ENCODE results near the gene SLC35F1.
"Not testable (repeated sequence)": the region's sequence is repeated elsewhere in the genome, so short reads cannot be mapped to it uniquely, and the experiment has no call there.

The SLC35F1 gene

DNA sequence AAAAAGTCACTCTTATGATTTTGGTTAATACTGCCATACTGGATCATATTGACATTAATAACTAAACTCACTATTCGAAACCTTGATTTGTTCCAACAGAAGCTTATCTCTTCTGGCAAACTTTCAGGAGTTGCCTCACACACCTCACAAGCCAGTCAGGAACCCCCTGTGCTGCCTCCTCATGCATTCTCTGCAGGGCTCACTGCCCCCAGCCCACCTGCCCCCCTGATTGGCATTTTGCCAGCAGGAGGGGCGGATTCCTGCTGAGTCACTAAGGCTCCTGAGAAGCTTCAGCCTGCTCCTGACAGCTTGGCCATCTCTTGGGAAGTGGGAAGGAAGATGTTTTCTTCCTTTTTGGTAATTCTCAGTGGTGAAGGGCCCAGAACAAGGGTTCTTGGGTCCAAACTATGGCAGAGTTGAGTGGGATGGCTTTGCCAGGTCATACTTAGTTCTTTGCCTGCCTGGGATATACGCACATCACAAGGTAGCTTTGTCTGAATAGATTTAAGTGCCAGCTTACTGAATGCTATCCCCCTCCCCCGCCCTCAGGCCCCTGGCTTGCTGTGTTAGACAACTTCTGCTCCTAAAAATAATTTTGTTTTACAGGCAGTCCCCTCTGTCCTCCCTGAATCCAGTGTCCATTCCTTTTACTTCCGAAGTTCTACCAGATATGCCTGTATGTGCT, 31.4 kb downstream of the SLC35F1 start:
- no peak overlapping the region for H3K27ac ChIP-seq
- TF ChIP-seq CTCF (conservative IDR thresholded peaks at IDR 0.05) (no peak), ZFX (IDR thresholded peaks at IDR 0.05) (no peak)

- no peak overlapping the region for H3K27ac ChIP-seq
- TF ChIP-seq ZFX (IDR thresholded peaks at IDR 0.05) (no peak), CTCF (conservative IDR thresholded peaks at IDR 0.05) (no peak)
These were observed 40.2 kb downstream of the SLC35F1 start for GRCh38 chr6:117947234-117947633.

DNA sequence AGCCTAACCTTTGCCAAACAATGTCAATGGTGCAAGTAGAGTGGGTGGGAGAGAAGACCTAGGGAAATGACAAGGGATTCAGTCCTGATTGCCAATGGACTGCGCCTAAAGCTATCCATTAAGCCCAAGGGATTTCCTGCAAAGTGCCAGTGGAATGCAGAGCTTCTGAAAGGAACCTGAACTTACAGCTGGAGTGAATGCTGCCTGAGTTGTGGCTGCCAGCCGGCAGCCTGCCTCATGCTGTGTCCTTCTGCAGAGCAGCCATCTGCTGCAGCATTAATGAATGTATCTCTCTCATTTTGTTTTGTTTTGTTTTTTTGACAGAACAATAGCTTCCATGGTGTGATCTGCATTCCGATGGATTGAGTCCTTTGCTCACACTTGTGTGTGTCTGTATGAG, 44.7 kb downstream of the SLC35F1 start:
- H3K27ac ChIP-seq = no peak overlapping the region
- TF ChIP-seq CTCF (conservative IDR thresholded peaks at IDR 0.05) (no peak), ZFX (IDR thresholded peaks at IDR 0.05) (no peak)

- H3K27ac ChIP-seq = no peak overlapping the region
- no peak for TF ChIP-seq CTCF (conservative IDR thresholded peaks at IDR 0.05)
These were observed 48.7 kb downstream of the SLC35F1 start for GRCh38 chr6:117955684-117956256.

DNA sequence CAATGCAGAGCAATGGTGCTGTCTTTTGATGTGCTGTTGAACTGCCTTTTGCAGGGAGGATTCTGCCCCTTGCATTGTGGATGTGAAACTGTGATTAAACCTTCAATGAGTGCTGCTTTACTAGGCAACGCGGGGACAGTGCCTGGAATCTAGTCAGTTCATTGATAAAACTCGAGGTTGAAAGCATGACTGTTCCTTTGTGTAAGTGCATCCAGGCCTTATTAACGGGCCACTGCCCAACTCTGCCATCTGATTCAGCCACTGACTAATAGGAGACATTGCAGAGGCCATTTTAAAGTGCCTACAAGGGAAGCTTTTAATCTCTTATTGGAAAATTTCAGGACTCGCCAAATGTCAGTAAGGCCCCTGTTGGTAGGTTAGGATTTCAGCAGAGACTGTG, 49.3 kb downstream of the SLC35F1 start:
- TF ChIP-seq ZFX (IDR thresholded peaks at IDR 0.05) = no peak
- no peak overlapping the region for H3K27ac ChIP-seq

GRCh38 chr6:117958536-117958935, 51.5 kb downstream of the SLC35F1 start:
- H3K27ac ChIP-seq = no peak overlapping the region
- no peak for TF ChIP-seq CTCF (conservative IDR thresholded peaks at IDR 0.05)
- no peak for TF ChIP-seq ZFX (IDR thresholded peaks at IDR 0.05)

- no peak for TF ChIP-seq CTCF (conservative IDR thresholded peaks at IDR 0.05)
- TF ChIP-seq ZFX (IDR thresholded peaks at IDR 0.05) = no peak
- no peak overlapping the region for H3K27ac ChIP-seq
These were observed 53.8 kb downstream of the SLC35F1 start for GRCh38 chr6:117960877-117961276.

DNA sequence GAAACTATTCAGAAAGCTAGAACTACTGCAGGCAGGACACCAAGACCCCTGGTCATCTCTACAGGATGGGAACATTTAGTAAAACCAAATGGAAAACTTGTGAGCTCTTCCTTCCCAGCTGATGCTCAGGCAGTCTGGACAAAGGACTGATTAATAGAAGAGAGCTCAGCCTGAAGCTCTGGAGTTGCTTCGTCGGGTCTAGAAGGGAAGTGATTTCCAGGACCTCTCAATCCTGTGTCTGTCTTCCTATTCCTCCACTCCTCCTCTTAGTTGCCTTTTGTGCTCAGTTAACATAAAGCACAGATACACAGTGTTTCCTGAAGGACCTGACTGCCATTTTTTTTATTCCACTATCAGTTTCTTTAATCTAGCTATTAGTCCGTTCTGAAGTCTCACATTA, 54.2 kb downstream of the SLC35F1 start:
- TF ChIP-seq ZFX (IDR thresholded peaks at IDR 0.05) (no peak), CTCF (conservative IDR thresholded peaks at IDR 0.05) (no peak)
- no peak overlapping the region for H3K27ac ChIP-seq

GRCh38 chr6:117965763-117966162, 58.7 kb downstream of the SLC35F1 start:
- not testable (repeated sequence) for H3K27ac ChIP-seq
